ENCODE measurements around the gene SLC46A1.

Gene SLC46A1

GRCh38 chr17:28390563-28390962 is 15.4 kb downstream of the SLC46A1 start:
- Histone ChIP-seq H3K4me2 (ENCODE audit: low read length) (no peak overlapping the region), H3K27me3 (ENCODE audit: control insufficient read depth, low read length) (no peaks in the 10 kb centered on the region), H3F3A (ENCODE audit: control insufficient read depth, insufficient read depth) (no peaks in the 10 kb centered on the region), H3K4me3 (ENCODE audit: low read length) (no peak overlapping the region), H3K4me1 (ENCODE audit: control insufficient read depth, low read length) (no peaks in the 10 kb centered on the region), H3K9me3 (ENCODE audit: control insufficient read depth, insufficient read depth, low read length) (no peaks in the 10 kb centered on the region), H3K36me3 (ENCODE audit: control insufficient read depth, low read length) (peaks cover 5% of the 10 kb centered on the region; the same call in 1 of the 2 replicates), H3K27ac (ENCODE audit: low read depth, low read length) (no peak overlapping the region), H4K20me1 (ENCODE audit: control insufficient read depth, insufficient read depth, low read depth, low read length) (no peaks in the 10 kb centered on the region), H3K9me2 (replicated peaks; ENCODE audit: control insufficient read depth, low read length) (no peaks in the 10 kb centered on the region), H3K79me2 (ENCODE audit: control insufficient read depth, low read length) (no peaks in the 10 kb centered on the region)
- no peak for TF ChIP-seq CTCF (IDR thresholded peaks at IDR 0.05; ENCODE audit: low read depth, low read length, poor library complexity, severe bottlenecking)
- no peak for TF ChIP-seq EZH2phosphoT487 (IDR thresholded peaks at IDR 0.05; ENCODE audit: borderline replicate concordance, low read length)

GRCh38 chr17:28390141-28390540 is 15.9 kb downstream of the SLC46A1 start:
- Histone ChIP-seq H3K4me1 (ENCODE audit: control insufficient read depth, low read length) (no peaks in the 10 kb centered on the region), H3K79me2 (ENCODE audit: control insufficient read depth, low read length) (no peaks in the 10 kb centered on the region), H3K9me3 (ENCODE audit: control insufficient read depth, insufficient read depth, low read length) (no peaks in the 10 kb centered on the region), H4K20me1 (ENCODE audit: control insufficient read depth, insufficient read depth, low read depth, low read length) (no peaks in the 10 kb centered on the region), H3K27me3 (ENCODE audit: control insufficient read depth, low read length) (no peaks in the 10 kb centered on the region), H3K27ac (ENCODE audit: low read depth, low read length) (no peak overlapping the region), H3K4me2 (ENCODE audit: low read length) (no peak overlapping the region), H3K4me3 (ENCODE audit: low read length) (no peak overlapping the region), H3F3A (ENCODE audit: control insufficient read depth, insufficient read depth) (no peaks in the 10 kb centered on the region), H3K36me3 (ENCODE audit: control insufficient read depth, low read length) (peaks cover 5% of the 10 kb centered on the region; the same call in 1 of the 2 replicates), H3K9me2 (replicated peaks; ENCODE audit: control insufficient read depth, low read length) (no peaks in the 10 kb centered on the region)
- TF ChIP-seq EZH2phosphoT487 (IDR thresholded peaks at IDR 0.05; ENCODE audit: borderline replicate concordance, low read length) (no peak), CTCF (IDR thresholded peaks at IDR 0.05; ENCODE audit: low read depth, low read length, poor library complexity, severe bottlenecking) (no peak)

DNA sequence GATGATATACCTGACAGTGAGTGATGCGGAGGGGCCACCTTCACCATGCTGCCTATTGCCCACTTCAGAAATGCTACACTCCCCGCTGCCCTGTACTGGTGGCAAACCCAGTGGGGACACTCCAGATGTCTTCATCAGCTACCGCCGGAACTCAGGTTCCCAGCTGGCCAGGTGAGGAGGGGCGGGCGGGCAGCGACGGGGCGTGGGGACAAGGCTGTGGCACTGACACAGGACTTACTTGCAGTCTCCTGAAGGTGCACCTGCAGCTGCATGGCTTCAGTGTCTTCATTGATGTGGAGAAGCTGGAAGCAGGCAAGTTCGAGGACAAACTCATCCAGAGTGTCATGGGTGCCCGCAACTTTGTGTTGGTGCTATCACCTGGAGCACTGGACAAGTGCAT is 17.9 kb downstream of the SLC46A1 start:
- TF ChIP-seq EZH2phosphoT487 (IDR thresholded peaks at IDR 0.05; ENCODE audit: borderline replicate concordance, low read length) (no peak), CTCF (IDR thresholded peaks at IDR 0.05; ENCODE audit: low read depth, low read length, poor library complexity, severe bottlenecking) (no peak)
- Histone ChIP-seq H3K9me3 (ENCODE audit: control insufficient read depth, insufficient read depth, low read length) (no peaks in the 10 kb centered on the region), H3K79me2 (ENCODE audit: control insufficient read depth, low read length) (no peaks in the 10 kb centered on the region), H4K20me1 (ENCODE audit: control insufficient read depth, insufficient read depth, low read depth, low read length) (no peaks in the 10 kb centered on the region), H3K4me2 (ENCODE audit: low read length) (no peak overlapping the region), H3K4me1 (ENCODE audit: control insufficient read depth, low read length) (no peaks in the 10 kb centered on the region), H3F3A (ENCODE audit: control insufficient read depth, insufficient read depth) (no peaks in the 10 kb centered on the region), H3K4me3 (ENCODE audit: low read length) (no peak overlapping the region), H3K27ac (ENCODE audit: low read depth, low read length) (no peak overlapping the region), H3K36me3 (ENCODE audit: control insufficient read depth, low read length) (peaks cover 5% of the 10 kb centered on the region; the same call in 1 of the 2 replicates), H3K27me3 (ENCODE audit: control insufficient read depth, low read length) (no peaks in the 10 kb centered on the region), H3K9me2 (replicated peaks; ENCODE audit: control insufficient read depth, low read length) (no peaks in the 10 kb centered on the region)
